ENCODE results near the gene AGBL1.

AGBL1 gene

DNA sequence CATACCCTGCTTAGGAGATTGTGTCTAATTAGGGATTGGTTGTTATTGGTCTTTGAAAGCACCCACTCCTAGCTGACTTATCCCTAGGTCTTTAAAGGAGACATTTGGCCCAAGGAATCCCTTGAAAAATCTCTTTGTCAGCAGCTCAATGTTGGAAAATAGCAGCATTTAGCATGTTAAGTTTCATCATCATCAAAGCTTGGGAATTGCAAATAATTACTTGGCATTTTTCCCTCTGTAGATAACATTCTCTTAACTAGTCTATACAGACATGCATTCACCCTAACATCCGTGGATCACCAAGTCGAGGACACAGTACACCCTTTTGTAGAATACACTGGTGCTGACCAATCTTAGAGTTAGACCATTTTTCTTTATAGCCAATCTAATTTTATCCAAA is 332.2 kb downstream of the AGBL1 start:
- TF ChIP-seq, protein P1, sequence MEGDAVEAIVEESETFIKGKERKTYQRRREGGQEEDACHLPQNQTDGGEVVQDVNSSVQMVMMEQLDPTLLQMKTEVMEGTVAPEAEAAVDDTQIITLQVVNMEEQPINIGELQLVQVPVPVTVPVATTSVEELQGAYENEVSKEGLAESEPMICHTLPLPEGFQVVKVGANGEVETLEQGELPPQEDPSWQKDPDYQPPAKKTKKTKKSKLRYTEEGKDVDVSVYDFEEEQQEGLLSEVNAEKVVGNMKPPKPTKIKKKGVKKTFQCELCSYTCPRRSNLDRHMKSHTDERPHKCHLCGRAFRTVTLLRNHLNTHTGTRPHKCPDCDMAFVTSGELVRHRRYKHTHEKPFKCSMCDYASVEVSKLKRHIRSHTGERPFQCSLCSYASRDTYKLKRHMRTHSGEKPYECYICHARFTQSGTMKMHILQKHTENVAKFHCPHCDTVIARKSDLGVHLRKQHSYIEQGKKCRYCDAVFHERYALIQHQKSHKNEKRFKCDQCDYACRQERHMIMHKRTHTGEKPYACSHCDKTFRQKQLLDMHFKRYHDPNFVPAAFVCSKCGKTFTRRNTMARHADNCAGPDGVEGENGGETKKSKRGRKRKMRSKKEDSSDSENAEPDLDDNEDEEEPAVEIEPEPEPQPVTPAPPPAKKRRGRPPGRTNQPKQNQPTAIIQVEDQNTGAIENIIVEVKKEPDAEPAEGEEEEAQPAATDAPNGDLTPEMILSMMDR (IDR thresholded peaks at IDR 0.05; ENCODE audit: low read depth, low read length) = no peak
- no peak overlapping the region for H3K4me3 ChIP-seq (ENCODE audit: low read depth, low read length)

DNA sequence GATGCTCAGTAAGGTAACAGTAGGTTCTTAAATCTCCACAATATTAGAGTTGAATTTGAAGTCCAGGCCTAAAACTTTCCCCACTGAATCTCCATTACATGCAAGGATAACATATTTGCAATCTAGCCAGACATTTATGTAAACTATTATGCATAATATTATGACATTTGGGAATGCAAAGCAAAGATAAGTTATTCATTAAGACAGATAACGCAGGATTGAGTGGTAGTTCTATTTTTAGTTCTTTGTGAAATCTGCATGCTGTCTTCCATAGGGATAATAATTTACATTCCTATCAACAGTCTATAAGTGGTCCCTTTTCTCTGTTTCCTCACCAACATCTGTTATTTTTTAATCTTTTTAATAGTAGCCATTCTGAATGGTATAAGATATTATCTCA is 333.5 kb downstream of the AGBL1 start:
- no peak overlapping the region for H3K4me3 ChIP-seq (ENCODE audit: low read depth, low read length)
- TF ChIP-seq, protein P1 (IDR thresholded peaks at IDR 0.05; ENCODE audit: low read depth, low read length) = no peak

DNA sequence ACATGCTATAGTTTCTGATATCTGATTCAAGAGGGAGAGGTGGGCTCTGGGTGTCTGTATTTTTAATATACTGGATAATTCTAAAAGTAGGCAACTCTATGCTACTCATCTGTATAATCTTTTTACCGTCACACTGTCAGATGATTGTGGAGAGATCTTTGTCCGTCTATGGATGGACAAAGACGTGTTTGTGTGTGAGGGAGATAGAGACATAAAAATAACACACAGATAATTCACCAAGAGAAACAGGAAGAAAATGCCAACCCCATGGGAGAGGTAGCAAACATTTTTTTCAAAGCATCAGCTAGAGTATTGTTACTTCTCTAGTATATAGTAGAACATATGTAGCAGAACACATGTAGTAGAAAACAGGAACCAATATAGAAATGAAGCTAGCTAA is 346.1 kb downstream of the AGBL1 start:
- H3K4me3 ChIP-seq (ENCODE audit: low read depth, low read length) = no peak overlapping the region
- TF ChIP-seq, protein P1 (IDR thresholded peaks at IDR 0.05; ENCODE audit: low read depth, low read length) = no peak

DNA sequence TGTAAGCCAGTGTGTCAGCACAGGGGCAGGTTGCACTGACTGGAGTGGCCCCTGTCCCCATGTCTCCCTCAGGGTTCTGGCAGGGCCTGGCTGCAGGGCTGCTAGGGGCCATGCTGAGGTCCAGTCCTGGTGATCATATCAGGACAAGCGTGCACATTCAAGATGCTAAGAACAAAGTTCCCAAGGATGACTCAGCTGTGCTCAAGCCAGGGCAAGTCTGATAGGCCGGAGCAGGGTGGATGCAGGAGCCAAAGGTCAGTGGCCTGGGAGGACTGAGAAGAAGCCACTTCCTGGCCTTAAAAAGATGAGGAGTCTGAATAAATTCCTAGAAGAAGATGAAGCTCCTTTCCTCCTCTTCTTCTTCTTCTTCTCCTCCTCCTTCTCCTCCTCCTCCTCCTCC is 353.2 kb downstream of the AGBL1 start:
- no peak overlapping the region for H3K4me3 ChIP-seq (ENCODE audit: low read depth, low read length)
- TF ChIP-seq, protein P1 (IDR thresholded peaks at IDR 0.05; ENCODE audit: low read depth, low read length) = no peak

DNA sequence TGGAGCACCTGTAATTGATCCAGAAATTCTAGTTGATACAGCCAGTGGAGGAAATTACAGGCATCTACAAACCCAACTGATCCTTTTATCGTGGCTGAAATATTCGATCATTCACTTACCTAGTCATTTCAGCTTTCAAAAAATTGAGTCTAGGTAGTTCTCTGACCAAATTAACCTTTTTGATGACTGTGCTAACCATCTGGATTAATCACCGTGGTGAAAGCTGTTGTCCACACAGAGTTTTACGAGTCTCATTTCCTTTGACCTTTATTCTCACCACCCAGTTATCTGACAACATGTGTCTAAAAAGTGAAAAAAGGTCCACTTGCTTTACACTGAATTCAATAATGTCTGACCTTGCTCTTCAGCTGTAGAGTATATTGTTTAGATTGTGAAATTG is 354.3 kb downstream of the AGBL1 start:
- TF ChIP-seq, protein P1 (IDR thresholded peaks at IDR 0.05; ENCODE audit: low read depth, low read length) = no peak

DNA sequence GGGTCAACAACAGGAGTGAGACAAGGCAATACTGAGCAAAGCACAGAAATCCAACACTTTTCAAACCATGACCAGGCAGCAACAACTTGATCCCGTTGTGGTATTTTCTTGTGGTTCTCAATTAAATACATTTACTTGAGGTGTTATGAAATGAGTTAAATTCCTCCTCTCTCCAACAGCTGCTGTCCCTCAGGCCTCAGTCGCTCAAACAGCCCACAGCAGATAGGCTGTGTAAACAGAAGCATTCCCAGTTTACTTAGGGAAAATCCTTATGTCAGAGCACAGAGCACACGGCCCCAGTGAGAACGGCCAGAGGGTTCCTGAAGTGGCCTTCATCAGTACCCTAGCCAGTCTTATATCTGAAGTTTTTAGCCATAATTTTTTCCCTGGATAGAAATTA is 359.9 kb downstream of the AGBL1 start:
- no peak overlapping the region for H3K4me3 ChIP-seq (ENCODE audit: low read depth, low read length)
- TF ChIP-seq, protein P1 (IDR thresholded peaks at IDR 0.05; ENCODE audit: low read depth, low read length) = no peak

More for the DNA sequence above, 354.3 kb downstream of the AGBL1 start:
- H3K4me3 ChIP-seq (ENCODE audit: low read depth, low read length) = no peak overlapping the region

DNA sequence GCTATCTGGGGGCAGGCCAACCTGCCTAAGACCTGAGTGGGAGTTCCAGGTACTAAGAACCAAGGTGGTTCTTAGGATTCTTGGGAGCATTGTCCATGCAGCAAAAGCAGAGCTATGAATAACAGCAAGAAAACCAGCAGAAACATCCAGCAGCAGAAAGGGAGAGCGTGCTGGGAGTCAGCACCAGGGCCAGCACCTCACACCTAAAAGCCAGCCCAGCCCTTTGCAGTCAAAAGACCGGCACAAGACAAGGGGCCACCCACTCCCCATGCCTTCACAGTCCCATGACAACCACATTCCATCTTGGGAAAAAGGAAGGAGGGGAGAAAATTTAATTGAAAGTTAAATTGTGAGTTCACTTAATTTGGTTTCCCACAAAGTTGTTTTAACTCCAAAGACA is 364.9 kb downstream of the AGBL1 start:
- no peak overlapping the region for H3K4me3 ChIP-seq (ENCODE audit: low read depth, low read length)
- TF ChIP-seq, protein P1 (IDR thresholded peaks at IDR 0.05; ENCODE audit: low read depth, low read length) = no peak

All from WI38 (cell line).